Sigmoid colon (tissue), 7 donors: ENCODE measurements around the gene EMP3. TPM values are rescaled to one million over a fixed set of nuclear protein-coding genes. Genes with fewer than 3 reads are reported as not detected.

Experiments used
- DNase-seq: peaks from one replicate; pipeline ENCODE4 v3.0.0-alpha.2; 2019
- H3K27ac ChIP-seq, 4 donors: fragments of 200-600 bp; sonication (generic); one replicate each; pipeline ENCODE4 v1.5.1; 2016 to 2019; ENCODE audit warnings: mild to moderate bottlenecking in 1 of 4
- H3K27me3 ChIP-seq, 3 donors: fragments of 200-600 bp; sonication (generic); one replicate each; pipeline ENCODE4 v1.5.1; 2019; ENCODE audit warnings: mild to moderate bottlenecking in 1 of 3
- H3K36me3 ChIP-seq, 4 donors: fragments of 200-600 bp; sonication (generic); one replicate each; pipeline ENCODE4 v1.5.1; 2016 to 2019
- H3K4me1 ChIP-seq, 4 donors: fragments of 200-600 bp; sonication (generic); one replicate each; pipeline ENCODE4 v1.5.1; 2017 to 2019
- H3K4me3 ChIP-seq, 4 donors: fragments of 200-600 bp; sonication (generic); one replicate each; pipeline ENCODE4 v1.5.1; 2017 to 2019; ENCODE audit warnings: mild to moderate bottlenecking in 2 of 4, moderate library complexity in 1 of 4
- H3K9me3 ChIP-seq, 4 donors: fragments of 200-600 bp in 3 of 4; sonication (generic) in 3 of 4; one replicate each; pipeline versions ENCODE4 v1.5.1 to v1.6.1; 2013 to 2019
- EP300 ChIP-seq, 4 donors: sonication (generic); formaldehyde crosslinking; IDR thresholded peaks; one replicate each; pipeline ENCODE4 v1.6.1; 2017; ENCODE audit warnings: antibody characterized with exemption in 4 of 4
- POLR2A ChIP-seq, 2 donors: fragments of 450-650 bp; IDR thresholded peaks; one replicate each; pipeline ENCODE4 v1.6.1; 2016; ENCODE audit warnings: antibody characterized with exemption in 2 of 2, mild to moderate bottlenecking in 2 of 2, moderate library complexity in 2 of 2
- POLR2AphosphoS5 ChIP-seq, 4 donors: sonication (generic); formaldehyde crosslinking; IDR thresholded peaks; one replicate each; pipeline ENCODE4 v1.6.1; 2017; ENCODE audit warnings: antibody characterized with exemption in 4 of 4
- WGBS, 2 donors: extraction: QIAGEN DNeasy Blood & Tissue Kit; methylation state at CpG; one replicate each; pipeline ENCODE4 v1.1.7; 2013; 5-methylcytosine and 5-hydroxymethylcytosine counted together
- intact Hi-C: fragments of 100-400 bp; cut with DNase I; formaldehyde crosslinking; loops from one replicate; pipeline ENCODE4 v1.15.1; 2023
- polyA plus RNA-seq, 3 donors: library from polyadenylated mRNA; stranded (reverse); fragments of 200-250 nt; gene quantifications; one replicate each; pipeline ENCODE4 v1.2.3, GENCODE V29; 2013
- total RNA-seq, 4 donors: library from RNA; depleted of rRNA; stranded (reverse); fragments of >200 nt; gene quantifications; one replicate each; pipeline ENCODE4 v1.1.0, GENCODE V29; 2016
- TF ChIP-seq, protein P1 (sequence below), 4 experiments: fragments of 450-650 bp in 3 of 4; fragments of 200-600 bp in 1 of 4; IDR thresholded peaks; one replicate each; pipeline ENCODE4 v1.5.1; 2016 to 2019; ENCODE audit warnings: antibody characterized with exemption in 4 of 4, mild to moderate bottlenecking in 3 of 4, moderate library complexity in 2 of 4
- donor health status: healthy with polysubstance abuse.
- donor health status: Bipolar disorder and iron deficiency.
- donor health status: healthy.

EMP3 gene
- total and polyA plus RNA-seq, 7 donors, result 21.7 to 77.1 (median 60.4) TPM

DNA sequence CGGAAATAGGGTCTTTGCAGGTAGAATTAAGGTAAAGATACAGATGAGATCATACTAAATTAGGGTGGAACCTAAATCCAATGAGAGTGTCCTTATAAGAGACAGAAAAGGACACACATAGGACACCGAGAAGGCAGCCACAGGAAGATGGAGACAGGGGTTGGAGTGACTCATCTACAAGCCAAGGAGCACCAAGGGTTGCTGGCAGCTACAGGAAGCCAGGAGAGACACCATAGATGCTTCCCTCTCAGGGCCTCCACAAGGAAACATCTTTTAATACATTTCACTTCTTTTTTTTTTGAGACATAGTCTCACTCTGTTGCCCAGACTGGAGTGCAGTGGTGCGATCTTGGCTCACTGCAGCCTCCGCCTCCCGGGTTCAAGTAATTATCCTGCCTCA, 28.3 kb downstream of the EMP3 start:
- no peak overlapping the region for H3K4me3 ChIP-seq
- WGBS, 2 donors, result 92% methylated on average over 5 of the region's 5 CpGs
- TF ChIP-seq EP300 (IDR thresholded peaks at IDR 0.05) (no peak), POLR2A (IDR thresholded peaks at IDR 0.05) (no peak), POLR2AphosphoS5 (IDR thresholded peaks at IDR 0.05) (no peak)
- TF ChIP-seq, protein P1, sequence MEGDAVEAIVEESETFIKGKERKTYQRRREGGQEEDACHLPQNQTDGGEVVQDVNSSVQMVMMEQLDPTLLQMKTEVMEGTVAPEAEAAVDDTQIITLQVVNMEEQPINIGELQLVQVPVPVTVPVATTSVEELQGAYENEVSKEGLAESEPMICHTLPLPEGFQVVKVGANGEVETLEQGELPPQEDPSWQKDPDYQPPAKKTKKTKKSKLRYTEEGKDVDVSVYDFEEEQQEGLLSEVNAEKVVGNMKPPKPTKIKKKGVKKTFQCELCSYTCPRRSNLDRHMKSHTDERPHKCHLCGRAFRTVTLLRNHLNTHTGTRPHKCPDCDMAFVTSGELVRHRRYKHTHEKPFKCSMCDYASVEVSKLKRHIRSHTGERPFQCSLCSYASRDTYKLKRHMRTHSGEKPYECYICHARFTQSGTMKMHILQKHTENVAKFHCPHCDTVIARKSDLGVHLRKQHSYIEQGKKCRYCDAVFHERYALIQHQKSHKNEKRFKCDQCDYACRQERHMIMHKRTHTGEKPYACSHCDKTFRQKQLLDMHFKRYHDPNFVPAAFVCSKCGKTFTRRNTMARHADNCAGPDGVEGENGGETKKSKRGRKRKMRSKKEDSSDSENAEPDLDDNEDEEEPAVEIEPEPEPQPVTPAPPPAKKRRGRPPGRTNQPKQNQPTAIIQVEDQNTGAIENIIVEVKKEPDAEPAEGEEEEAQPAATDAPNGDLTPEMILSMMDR (IDR thresholded peaks at IDR 0.05), result no peak
- intact Hi-C loops, result no loop called here
- no peak overlapping the region for H3K27ac ChIP-seq
- H3K9me3 ChIP-seq, result no peaks in the 10 kb centered on the region
- no peaks in the 10 kb centered on the region for H3K4me1 ChIP-seq
- DNase-seq, result no peak
- H3K27me3 ChIP-seq, result no peaks in the 10 kb centered on the region
- H3K36me3 ChIP-seq, result peaks cover 0 to 3% (median 0%) of the 10 kb centered on the region in 4 donors

DNA sequence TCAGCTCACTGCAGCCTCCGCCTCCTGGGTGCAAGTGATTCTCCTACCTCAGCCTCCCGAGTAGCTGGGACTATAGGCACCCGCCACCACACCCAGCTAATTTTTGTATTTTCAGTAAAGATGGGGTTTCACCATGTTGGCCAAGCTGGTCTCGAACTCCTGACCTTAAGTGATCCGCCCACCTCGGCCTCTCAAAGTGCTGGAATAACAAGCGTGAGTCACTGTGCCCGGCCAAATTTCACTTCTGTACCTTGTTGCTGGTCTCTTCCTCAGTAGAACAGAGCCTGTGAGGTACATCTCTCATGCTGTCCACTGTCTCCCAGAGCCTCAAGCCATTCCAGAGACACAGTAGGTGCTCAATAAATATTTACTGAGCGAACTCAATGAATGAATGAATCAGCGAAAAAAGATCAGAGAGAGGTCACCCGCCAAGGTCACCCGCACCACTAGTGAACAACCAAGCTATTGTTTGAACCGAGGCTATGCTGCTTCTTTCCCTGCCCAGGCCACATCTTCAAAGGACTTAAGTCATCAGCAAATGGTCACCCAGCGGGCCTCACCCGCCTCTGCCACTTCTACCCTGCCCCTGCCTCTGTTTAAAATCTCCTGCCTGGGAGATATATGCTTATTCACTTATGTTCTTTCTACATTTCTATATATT, 29.1 kb downstream of the EMP3 start:
- no peak for DNase-seq
- H3K9me3 ChIP-seq, result no peaks in the 10 kb centered on the region
- intact Hi-C loops, result no loop called here
- WGBS, 2 donors, result 87 to 90% methylated on average over 15 of the region's 15 CpGs
- peaks cover 0 to 5% (median 0%) of the 10 kb centered on the region in 4 donors for H3K36me3 ChIP-seq
- no peaks in the 10 kb centered on the region for H3K4me1 ChIP-seq
- no peak overlapping the region for H3K27ac ChIP-seq
- no peak overlapping the region for H3K4me3 ChIP-seq
- TF ChIP-seq, protein P1 (IDR thresholded peaks at IDR 0.05), result no peak
- TF ChIP-seq POLR2AphosphoS5 (IDR thresholded peaks at IDR 0.05), result no peak
- TF ChIP-seq POLR2A (IDR thresholded peaks at IDR 0.05), result no peak
- TF ChIP-seq EP300 (IDR thresholded peaks at IDR 0.05), result no peak
- H3K27me3 ChIP-seq, result no peaks in the 10 kb centered on the region

DNA sequence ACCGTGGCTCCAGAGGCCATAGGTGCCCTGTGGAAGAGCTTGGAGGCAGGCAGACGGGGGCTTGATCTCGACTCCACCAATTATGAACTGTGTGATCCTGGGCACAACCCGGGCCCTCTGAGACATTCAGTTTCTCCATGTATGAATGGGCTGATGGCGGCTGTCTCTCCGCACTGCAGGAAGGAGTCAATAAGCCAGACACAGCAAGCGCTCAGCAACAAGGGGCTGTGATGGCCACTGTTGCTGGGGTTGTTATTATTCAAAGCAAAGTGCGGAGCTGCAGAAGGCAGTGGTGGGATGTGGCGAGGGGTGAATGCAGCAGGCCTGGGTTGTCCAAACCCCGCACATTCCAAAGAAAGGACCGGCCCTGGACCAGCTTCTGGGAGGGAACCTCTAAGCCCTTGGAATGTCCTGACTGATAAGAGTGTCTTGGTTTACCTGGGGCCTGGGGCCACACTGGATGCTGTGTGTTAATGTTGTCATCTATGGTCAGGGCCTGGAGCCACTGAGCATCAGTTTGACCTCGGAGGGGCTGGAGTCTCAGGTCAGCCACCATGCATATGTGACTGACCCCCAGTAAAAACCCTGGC, 30.1 kb downstream of the EMP3 start:
- H3K27me3 ChIP-seq, result no peaks in the 10 kb centered on the region
- DNase-seq, result no peak
- H3K36me3 ChIP-seq, result peaks cover 0 to 5% (median 0%) of the 10 kb centered on the region in 4 donors
- no peaks in the 10 kb centered on the region for H3K9me3 ChIP-seq
- WGBS, 2 donors, result 92 to 93% methylated on average over 12 of the region's 12 CpGs
- H3K27ac ChIP-seq, result no peak overlapping the region
- no peaks in the 10 kb centered on the region for H3K4me1 ChIP-seq
- H3K4me3 ChIP-seq, result no peak overlapping the region
- intact Hi-C loops, result no loop called here
- TF ChIP-seq POLR2A (IDR thresholded peaks at IDR 0.05) (no peak), POLR2AphosphoS5 (IDR thresholded peaks at IDR 0.05) (no peak), EP300 (IDR thresholded peaks at IDR 0.05) (no peak)
- TF ChIP-seq, protein P1 (IDR thresholded peaks at IDR 0.05), result no peak

DNA sequence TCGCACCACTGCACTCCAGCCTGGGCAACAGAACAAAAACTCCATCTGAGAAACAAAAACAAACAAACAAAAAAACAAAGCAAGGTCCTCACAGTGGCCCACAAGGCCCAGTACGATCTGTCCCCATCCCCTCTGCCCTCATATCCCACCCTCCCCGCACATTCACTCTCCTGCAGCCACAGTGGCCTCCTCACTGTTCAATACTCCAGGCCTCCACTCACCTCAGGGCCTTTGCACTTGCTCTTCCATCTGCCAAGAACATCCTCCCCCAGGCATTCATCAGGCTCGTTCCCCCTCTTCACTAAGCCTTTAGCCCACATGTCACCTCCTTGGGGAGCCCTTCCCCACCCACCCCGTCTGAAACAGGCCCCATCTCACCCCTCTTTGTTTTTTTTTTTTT, 33.8 kb downstream of the EMP3 start:
- peaks cover 0 to 5% (median 0%) of the 10 kb centered on the region in 4 donors for H3K36me3 ChIP-seq
- no peaks in the 10 kb centered on the region for H3K9me3 ChIP-seq
- intact Hi-C loops, result no loop called here
- no peak overlapping the region for H3K4me3 ChIP-seq
- no peak for DNase-seq
- WGBS, 2 donors, result 92 to 98% methylated on average over 5 of the region's 5 CpGs
- no peaks in the 10 kb centered on the region for H3K27me3 ChIP-seq
- TF ChIP-seq, protein P1 (IDR thresholded peaks at IDR 0.05), result no peak
- TF ChIP-seq POLR2A (IDR thresholded peaks at IDR 0.05) (no peak), POLR2AphosphoS5 (IDR thresholded peaks at IDR 0.05) (no peak)
- peaks cover 0 to 6% (median 2%) of the 10 kb centered on the region in 4 donors for H3K4me1 ChIP-seq
- no peak overlapping the region for H3K27ac ChIP-seq
